Loucy (cell line): ENCODE measurements around the gene PRPF40B.

Experiments
- H2AFZ ChIP-seq: fragments of 200-600 bp; sonication (generic); 2 replicates; pipeline ENCODE4 v1.6.0; 2016; ENCODE audit warnings: antibody characterized with exemption, mild to moderate bottlenecking, low read length, moderate library complexity
- H3F3A ChIP-seq: fragments of 200-600 bp; 2 replicates; pipeline ENCODE4 v1.6.0; 2016; ENCODE audit warnings: antibody characterized with exemption, low read depth, mild to moderate bottlenecking
- H3K27me3 ChIP-seq: fragments of 200-600 bp; sonication (generic); 2 replicates; pipeline ENCODE4 v1.6.1; 2014; ENCODE audit warnings: low read length, mild to moderate bottlenecking; ENCODE audit not compliant: insufficient read depth, poor library complexity, severe bottlenecking
- H3K36me3 ChIP-seq: fragments of 200-600 bp; sonication (generic); 2 replicates; pipeline ENCODE4 v1.6.1; 2016; ENCODE audit warnings: low read length; ENCODE audit not compliant: insufficient read depth
- H3K4me1 ChIP-seq: fragments of 200-600 bp; sonication (generic); 2 replicates; pipeline ENCODE4 v1.5.1; 2014; ENCODE audit warnings: low read length, mild to moderate bottlenecking; ENCODE audit not compliant: insufficient read depth, poor library complexity, severe bottlenecking
- H3K4me2 ChIP-seq: fragments of 200-600 bp; sonication (generic); 2 replicates; pipeline ENCODE4 v1.6.0; 2014; ENCODE audit warnings: antibody characterized with exemption, low read length, low read depth, mild to moderate bottlenecking; ENCODE audit not compliant: poor library complexity, severe bottlenecking
- H3K4me3 ChIP-seq: fragments of 200-600 bp; sonication (generic); 2 replicates; pipeline ENCODE4 v1.5.1; 2014; ENCODE audit warnings: low read length, mild to moderate bottlenecking, mixed read lengths; ENCODE audit not compliant: poor library complexity, severe bottlenecking
- H3K79me2 ChIP-seq: fragments of 200-600 bp; sonication (generic); 2 replicates; pipeline ENCODE4 v1.6.1; 2014; ENCODE audit warnings: low read length; ENCODE audit not compliant: insufficient read depth
- H3K9ac ChIP-seq: fragments of 200-600 bp; sonication (generic); 2 replicates; pipeline ENCODE4 v1.6.0; 2014; ENCODE audit warnings: mild to moderate bottlenecking, low read depth, low read length, moderate library complexity; ENCODE audit not compliant: poor library complexity, severe bottlenecking
- H3K9me2 ChIP-seq: fragments of 200-600 bp; sonication (generic); replicated peaks from 2 replicates; pipeline ENCODE4 v1.6.1; 2016; ENCODE audit warnings: low read depth, low read length, mixed read lengths
- H3K9me3 ChIP-seq: fragments of 200-600 bp; sonication (generic); 2 replicates; pipeline ENCODE4 v1.6.1; 2014; ENCODE audit warnings: mild to moderate bottlenecking, antibody characterized with exemption, low read length, low read depth; ENCODE audit not compliant: insufficient read depth
- H4K20me1 ChIP-seq: fragments of 200-600 bp; sonication (generic); 2 replicates; pipeline ENCODE4 v1.6.0; 2014; ENCODE audit warnings: antibody characterized with exemption, low read length, mild to moderate bottlenecking; ENCODE audit not compliant: insufficient read depth, poor library complexity, severe bottlenecking
- EZH2phosphoT487 ChIP-seq: fragments of 200-600 bp; IDR thresholded peaks from 2 replicates; pipeline ENCODE4 v1.6.1; 2018; ENCODE audit warnings: antibody characterized with exemption, mild to moderate bottlenecking, moderate library complexity, borderline replicate concordance
- TF ChIP-seq, protein P1 (sequence below): fragments of 200-600 bp; sonication (generic); conservative IDR thresholded peaks from 2 replicates; pipeline ENCODE4 v1.5.1; 2014; ENCODE audit warnings: mild to moderate bottlenecking, antibody characterized with exemption, low read length

PRPF40B gene

GRCh38 chr12:49654715-49655114 is 31.4 kb downstream of the PRPF40B start:
- Histone ChIP-seq H3K27me3 (no peaks in the 10 kb centered on the region), H4K20me1 (no peaks in the 10 kb centered on the region), H3K4me2 (no peak overlapping the region), H3F3A (no peaks in the 10 kb centered on the region), H3K4me1 (peaks cover 20% of the 10 kb centered on the region), H3K9ac (no peak overlapping the region), H3K4me3 (no peak overlapping the region), H3K9me2 (no peaks in the 10 kb centered on the region), H2AFZ (no peak overlapping the region), H3K9me3 (no peaks in the 10 kb centered on the region), H3K79me2 (no peaks in the 10 kb centered on the region), H3K36me3 (peaks cover 82% of the 10 kb centered on the region; the same call in 1 of the 2 replicates)
- no peak for TF ChIP-seq EZH2phosphoT487
- TF ChIP-seq, protein P1, sequence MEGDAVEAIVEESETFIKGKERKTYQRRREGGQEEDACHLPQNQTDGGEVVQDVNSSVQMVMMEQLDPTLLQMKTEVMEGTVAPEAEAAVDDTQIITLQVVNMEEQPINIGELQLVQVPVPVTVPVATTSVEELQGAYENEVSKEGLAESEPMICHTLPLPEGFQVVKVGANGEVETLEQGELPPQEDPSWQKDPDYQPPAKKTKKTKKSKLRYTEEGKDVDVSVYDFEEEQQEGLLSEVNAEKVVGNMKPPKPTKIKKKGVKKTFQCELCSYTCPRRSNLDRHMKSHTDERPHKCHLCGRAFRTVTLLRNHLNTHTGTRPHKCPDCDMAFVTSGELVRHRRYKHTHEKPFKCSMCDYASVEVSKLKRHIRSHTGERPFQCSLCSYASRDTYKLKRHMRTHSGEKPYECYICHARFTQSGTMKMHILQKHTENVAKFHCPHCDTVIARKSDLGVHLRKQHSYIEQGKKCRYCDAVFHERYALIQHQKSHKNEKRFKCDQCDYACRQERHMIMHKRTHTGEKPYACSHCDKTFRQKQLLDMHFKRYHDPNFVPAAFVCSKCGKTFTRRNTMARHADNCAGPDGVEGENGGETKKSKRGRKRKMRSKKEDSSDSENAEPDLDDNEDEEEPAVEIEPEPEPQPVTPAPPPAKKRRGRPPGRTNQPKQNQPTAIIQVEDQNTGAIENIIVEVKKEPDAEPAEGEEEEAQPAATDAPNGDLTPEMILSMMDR = no peak

DNA sequence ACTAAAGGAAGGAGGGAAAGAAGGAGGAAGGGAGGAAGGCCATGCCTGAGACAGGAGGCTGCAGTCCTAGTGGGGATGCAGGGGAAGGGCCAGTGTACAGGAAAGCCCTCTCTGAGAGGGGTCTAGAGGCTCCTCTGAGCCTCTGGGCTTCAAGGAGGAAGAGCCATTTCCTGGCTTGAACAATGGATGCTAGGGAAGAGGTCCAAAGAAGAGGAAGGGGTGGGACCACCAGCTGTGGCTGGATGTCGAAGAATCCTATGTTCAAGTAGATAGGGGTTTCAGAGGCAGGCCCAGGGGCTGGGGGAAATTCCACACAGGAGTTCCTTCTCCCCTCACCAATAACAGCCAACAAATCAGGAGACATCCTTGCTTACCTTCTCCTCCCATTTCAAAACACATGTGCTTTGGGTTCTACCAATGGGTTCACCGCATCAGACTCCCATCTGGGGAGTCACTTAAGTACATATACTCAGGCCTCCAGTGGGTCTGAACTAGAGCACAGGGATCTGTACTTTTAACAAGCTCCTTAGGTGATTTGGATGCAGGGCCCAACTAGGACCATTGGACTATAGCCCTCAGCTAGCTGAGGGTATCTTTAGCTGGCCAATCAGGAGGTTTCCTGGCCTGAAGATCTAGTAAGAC is 32.4 kb downstream of the PRPF40B start:
- Histone ChIP-seq H3K4me3 (no peak overlapping the region), H4K20me1 (no peaks in the 10 kb centered on the region), H3K9ac (peak overlapping the region; percentile 15), H3K27me3 (no peaks in the 10 kb centered on the region), H3K4me2 (no peak overlapping the region), H3K9me3 (no peaks in the 10 kb centered on the region), H3K4me1 (peaks cover 24% of the 10 kb centered on the region), H3K9me2 (no peaks in the 10 kb centered on the region), H3K36me3 (peaks cover 72% of the 10 kb centered on the region; the same call in 1 of the 2 replicates), H3F3A (no peaks in the 10 kb centered on the region), H2AFZ (no peak overlapping the region), H3K79me2 (no peaks in the 10 kb centered on the region)
- TF ChIP-seq, protein P1 = no peak
- no peak for TF ChIP-seq EZH2phosphoT487

GRCh38 chr12:49658276-49658675 is 34.9 kb downstream of the PRPF40B start:
- H3K9ac ChIP-seq = no peak overlapping the region
- H2AFZ ChIP-seq = no peak overlapping the region
- no peaks in the 10 kb centered on the region for H3K9me3 ChIP-seq
- no peaks in the 10 kb centered on the region for H4K20me1 ChIP-seq
- no peaks in the 10 kb centered on the region; the same call in 1 of the 2 replicates for H3F3A ChIP-seq
- no peaks in the 10 kb centered on the region for H3K9me2 ChIP-seq
- H3K36me3 ChIP-seq = peaks cover 53% of the 10 kb centered on the region; the same call in 1 of the 2 replicates
- H3K4me1 ChIP-seq = peaks cover 39% of the 10 kb centered on the region
- H3K4me3 ChIP-seq = no peak overlapping the region
- H3K79me2 ChIP-seq = peaks cover 13% of the 10 kb centered on the region
- TF ChIP-seq EZH2phosphoT487 = no peak
- no peaks in the 10 kb centered on the region for H3K27me3 ChIP-seq
- H3K4me2 ChIP-seq = no peak overlapping the region

GRCh38 chr12:49659753-49660152 is 36.4 kb downstream of the PRPF40B start:
- Histone ChIP-seq H3K27me3 (no peaks in the 10 kb centered on the region), H2AFZ (no peak overlapping the region), H3K4me1 (peaks cover 54% of the 10 kb centered on the region), H3K9ac (no peak overlapping the region), H3K79me2 (peaks cover 20% of the 10 kb centered on the region), H3K4me3 (no peak overlapping the region), H3K36me3 (peaks cover 40% of the 10 kb centered on the region; the same call in 1 of the 2 replicates), H3K9me3 (no peaks in the 10 kb centered on the region), H4K20me1 (no peaks in the 10 kb centered on the region), H3K4me2 (no peak overlapping the region), H3K9me2 (no peaks in the 10 kb centered on the region), H3F3A (no peaks in the 10 kb centered on the region; the same call in 1 of the 2 replicates)
- TF ChIP-seq, protein P1 = no peak
- TF ChIP-seq EZH2phosphoT487 = no peak
